Measurements from ENCODE around the gene ZNF609. TPM values are rescaled to one million over a fixed set of nuclear protein-coding genes. Genes with fewer than 3 reads are reported as not detected.

Gene ZNF609
- total and polyA plus RNA-seq, 2 of the 13 experiments (the other 11 are each of a cell fraction or from before 2014, with no cell fraction given): 8.9 to 9.9 TPM

- TF ChIP-seq MYPOP (CRISPR knock-in tag; IDR thresholded peaks at IDR 0.05) (no peak), ZMYM2 (CRISPR knock-in tag; IDR thresholded peaks at IDR 0.05) (peak; percentile 65), RNF2 (conservative IDR thresholded peaks at IDR 0.05; ENCODE audit: low read depth) (no peak), KDM2A (CRISPR knock-in tag; IDR thresholded peaks at IDR 0.05; ENCODE audit: borderline replicate concordance, low read depth) (peak; percentile 46; the same call in 1 of the 2 replicates), ARNT2 (CRISPR knock-in tag; IDR thresholded peaks at IDR 0.05; ENCODE audit: low read depth) (no peak), MIER3 (CRISPR knock-in tag; IDR thresholded peaks at IDR 0.05; ENCODE audit: borderline replicate concordance) (peak; percentile 25; the same call in 1 of the 2 replicates), TCF12 (IDR thresholded peaks at IDR 0.05) (no peak), TCF12 (CRISPR knock-in tag; IDR thresholded peaks at IDR 0.05) (no peak), HDAC6 (IDR thresholded peaks at IDR 0.05; ENCODE audit: low read depth, low read length) (no peak), ZNF749 (CRISPR knock-in tag; IDR thresholded peaks at IDR 0.05; ENCODE audit: borderline replicate concordance) (no peak), IKZF4 (CRISPR knock-in tag; IDR thresholded peaks at IDR 0.05; ENCODE audit: borderline replicate concordance, low read depth, not compliant biosample characterization) (no peak), GABPA (IDR thresholded peaks at IDR 0.05; ENCODE audit: low read depth, low read length) (no peak), GABPA (CRISPR knock-in tag; IDR thresholded peaks at IDR 0.05; ENCODE audit: low read depth) (no peak), KLF9 (CRISPR knock-in tag; IDR thresholded peaks at IDR 0.05; ENCODE audit: low read depth) (no peak), FOXM1 (CRISPR knock-in tag; IDR thresholded peaks at IDR 0.05) (no peak), ZNF652 (CRISPR knock-in tag; IDR thresholded peaks at IDR 0.05; ENCODE audit: borderline replicate concordance, low read depth) (no peak; the same call in 1 of the 2 replicates), ETV5 (CRISPR knock-in tag; IDR thresholded peaks at IDR 0.05; ENCODE audit: borderline replicate concordance) (peak; percentile 61; the same call in 1 of the 2 replicates)
- TF ChIP-seq, protein P1, sequence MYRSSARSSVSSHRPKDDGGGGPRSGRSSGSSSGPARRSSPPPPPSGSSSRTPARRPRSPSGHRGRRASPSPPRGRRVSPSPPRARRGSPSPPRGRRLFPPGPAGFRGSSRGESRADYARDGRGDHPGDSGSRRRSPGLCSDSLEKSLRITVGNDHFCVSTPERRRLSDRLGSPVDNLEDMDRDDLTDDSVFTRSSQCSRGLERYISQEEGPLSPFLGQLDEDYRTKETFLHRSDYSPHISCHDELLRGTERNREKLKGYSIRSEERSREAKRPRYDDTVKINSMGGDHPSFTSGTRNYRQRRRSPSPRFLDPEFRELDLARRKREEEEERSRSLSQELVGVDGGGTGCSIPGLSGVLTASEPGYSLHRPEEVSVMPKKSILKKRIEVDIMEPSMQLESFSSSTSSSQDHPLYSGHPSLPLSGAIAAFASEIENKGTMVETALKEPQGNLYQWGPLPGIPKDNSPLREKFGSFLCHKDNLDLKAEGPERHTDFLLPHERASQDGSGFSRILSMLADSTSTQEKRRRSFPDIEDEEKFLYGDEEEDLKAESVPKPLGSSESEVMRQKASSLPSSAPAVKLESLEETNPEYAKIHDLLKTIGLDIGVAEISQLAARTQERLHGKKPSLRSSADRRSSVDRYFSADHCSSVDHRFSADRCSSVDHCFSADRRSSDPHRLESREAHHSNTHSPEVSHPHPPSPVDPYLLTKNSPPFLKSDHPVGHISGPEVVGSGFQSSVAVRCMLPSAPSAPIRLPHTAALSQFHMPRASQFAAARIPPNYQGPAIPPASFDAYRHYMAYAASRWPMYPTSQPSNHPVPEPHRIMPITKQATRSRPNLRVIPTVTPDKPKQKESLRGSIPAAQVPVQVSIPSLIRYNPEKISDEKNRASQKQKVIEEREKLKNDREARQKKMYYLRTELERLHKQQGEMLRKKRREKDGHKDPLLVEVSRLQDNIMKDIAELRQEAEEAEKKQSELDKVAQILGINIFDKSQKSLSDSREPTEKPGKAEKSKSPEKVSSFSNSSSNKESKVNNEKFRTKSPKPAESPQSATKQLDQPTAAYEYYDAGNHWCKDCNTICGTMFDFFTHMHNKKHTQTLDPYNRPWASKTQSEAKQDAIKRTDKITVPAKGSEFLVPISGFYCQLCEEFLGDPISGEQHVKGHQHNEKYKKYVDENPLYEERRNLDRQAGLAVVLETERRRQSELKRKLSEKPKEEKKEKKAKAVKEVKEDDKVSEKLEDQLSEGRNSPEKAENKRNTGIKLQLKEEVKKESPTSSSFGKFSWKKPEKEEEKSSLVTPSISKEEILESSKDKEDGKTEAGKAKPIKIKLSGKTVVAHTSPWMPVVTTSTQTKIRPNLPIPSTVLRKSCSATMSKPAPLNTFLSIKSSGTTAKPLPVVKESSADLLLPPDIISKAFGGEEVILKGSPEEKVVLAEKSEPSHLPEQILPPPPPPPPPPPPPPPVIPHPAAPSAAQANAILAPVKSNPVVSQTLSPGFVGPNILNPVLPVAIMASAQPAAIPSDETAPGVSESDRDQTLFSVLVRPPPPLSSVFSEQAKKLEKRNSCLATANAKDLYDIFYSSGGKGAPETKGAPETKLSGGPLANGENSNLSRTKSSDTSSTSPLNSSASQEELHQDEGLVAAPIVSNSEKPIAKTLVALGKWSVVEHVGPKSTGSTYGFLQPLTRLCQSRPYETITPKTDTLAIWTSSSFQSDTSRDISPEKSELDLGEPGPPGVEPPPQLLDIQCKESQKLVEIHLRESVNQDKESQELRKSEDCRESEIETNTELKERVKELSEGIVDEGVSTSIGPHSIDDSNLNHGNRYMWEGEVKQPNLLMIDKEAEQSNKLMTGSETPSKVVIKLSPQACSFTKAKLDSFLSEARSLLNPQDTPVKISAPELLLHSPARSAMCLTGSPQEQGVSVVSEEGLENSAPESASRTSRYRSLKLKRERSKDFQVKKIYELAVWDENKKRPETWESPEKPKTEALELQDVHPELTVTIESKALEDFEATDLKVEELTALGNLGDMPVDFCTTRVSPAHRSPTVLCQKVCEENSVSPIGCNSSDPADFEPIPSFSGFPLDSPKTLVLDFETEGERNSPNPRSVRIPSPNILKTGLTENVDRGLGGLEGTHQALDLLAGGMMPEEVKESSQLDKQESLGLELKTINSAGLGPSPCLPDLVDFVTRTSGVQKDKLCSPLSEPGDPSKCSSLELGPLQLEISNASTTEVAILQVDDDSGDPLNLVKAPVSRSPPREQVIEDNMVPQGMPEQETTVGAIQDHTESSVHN (CRISPR knock-in tag; IDR thresholded peaks at IDR 0.05): no peak
- TF ChIP-seq, protein P2, sequence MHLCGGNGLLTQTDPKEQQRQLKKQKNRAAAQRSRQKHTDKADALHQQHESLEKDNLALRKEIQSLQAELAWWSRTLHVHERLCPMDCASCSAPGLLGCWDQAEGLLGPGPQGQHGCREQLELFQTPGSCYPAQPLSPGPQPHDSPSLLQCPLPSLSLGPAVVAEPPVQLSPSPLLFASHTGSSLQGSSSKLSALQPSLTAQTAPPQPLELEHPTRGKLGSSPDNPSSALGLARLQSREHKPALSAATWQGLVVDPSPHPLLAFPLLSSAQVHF (CRISPR knock-in tag; IDR thresholded peaks at IDR 0.05): no peak
- TF ChIP-seq, protein P3, sequence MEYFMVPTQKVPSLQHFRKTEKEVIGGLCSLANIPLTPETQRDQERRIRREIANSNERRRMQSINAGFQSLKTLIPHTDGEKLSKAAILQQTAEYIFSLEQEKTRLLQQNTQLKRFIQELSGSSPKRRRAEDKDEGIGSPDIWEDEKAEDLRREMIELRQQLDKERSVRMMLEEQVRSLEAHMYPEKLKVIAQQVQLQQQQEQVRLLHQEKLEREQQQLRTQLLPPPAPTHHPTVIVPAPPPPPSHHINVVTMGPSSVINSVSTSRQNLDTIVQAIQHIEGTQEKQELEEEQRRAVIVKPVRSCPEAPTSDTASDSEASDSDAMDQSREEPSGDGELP (IDR thresholded peaks at IDR 0.05; ENCODE audit: borderline replicate concordance, low read depth): peak; percentile 50; the same call in 1 of the 2 replicates
Measured at GRCh38 chr15:64610257-64610919, 150.0 kb downstream of the ZNF609 start (continued).
